ENCODE measurements around the gene CTR9. TPM values are rescaled to one million over a fixed set of nuclear protein-coding genes. Genes with fewer than 3 reads are reported as not detected.
A peak's percentile ranks its signal among the peaks of the same experiment; 100 is the strongest.

CTR9 gene
- total and polyA plus RNA-seq, 4 donors, result 12.5 to 33.4 (median 19.7) TPM

- H3K36me3 ChIP-seq (ENCODE audit: control insufficient read depth in 4 of 4, insufficient read depth in 3 of 4, low read depth in 1 of 4, low read length in 3 of 4), result peaks cover 24 to 57% (median 52%) of the 10 kb centered on the region in 4 donors
Observed at GRCh38 chr11:10774811-10775210, 23.8 kb downstream of the CTR9 start.

DNA sequence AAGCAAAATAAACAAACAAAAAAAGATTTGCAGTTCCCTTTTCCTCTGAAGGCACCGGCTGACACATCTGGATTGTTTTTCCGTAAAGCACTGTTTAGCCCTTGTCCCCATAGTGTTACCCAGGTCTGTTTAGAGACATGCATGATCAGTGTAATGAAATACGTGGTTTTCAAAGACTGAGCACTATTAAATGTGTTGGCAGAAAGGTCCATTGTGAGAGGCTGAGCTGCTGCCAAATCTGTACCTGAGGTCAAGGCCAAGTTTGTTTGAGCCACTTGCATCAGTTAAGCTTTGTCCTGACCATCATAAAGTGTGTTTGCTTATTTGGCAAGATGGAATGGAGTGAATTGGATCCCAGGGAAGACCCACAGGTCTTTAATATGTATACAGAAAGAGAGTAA, 26.3 kb downstream of the CTR9 start:
- H3K27me3 ChIP-seq (ENCODE audit: control insufficient read depth in 4 of 4, insufficient read depth in 4 of 4, low read length in 3 of 4), result no peaks in the 10 kb centered on the region
- no peak overlapping the region for H3K27ac ChIP-seq (ENCODE audit: low read depth in 1 of 2, low read length in 2 of 2)
- TF ChIP-seq HNF4A (conservative IDR thresholded peaks at IDR 0.05), result peak; percentile 14 to 96
- TF ChIP-seq SP1 (IDR thresholded peaks at IDR 0.05), result peak; percentile 89
- peak; percentile 77 for TF ChIP-seq NR2F2 (IDR thresholded peaks at IDR 0.05)
- peak in 1 of 2 donors; percentile 19 for TF ChIP-seq RAD21 (IDR thresholded peaks at IDR 0.05)
- TF ChIP-seq REST (IDR thresholded peaks at IDR 0.05), result no peak
- peak; percentile 76 for TF ChIP-seq ATF3 (IDR thresholded peaks at IDR 0.05)
- no peak for TF ChIP-seq TAF1 (conservative IDR thresholded peaks at IDR 0.05)
- peak; percentile 18 to 91 for TF ChIP-seq RXRA (IDR thresholded peaks at IDR 0.05)
- peak; percentile 71 for TF ChIP-seq HNF4G (IDR thresholded peaks at IDR 0.05)
- TF ChIP-seq JUND (IDR thresholded peaks at IDR 0.05), result peak in 1 of 2 donors; percentile 86
- H3K9ac ChIP-seq (ENCODE audit: low read depth in 1 of 2, low read length in 2 of 2), result no peak overlapping the region
- WGBS, result 60% methylated on average over 3 of the region's 3 CpGs
- DNase-seq (ENCODE audit: low spot score), result no peak
- no peaks in the 10 kb centered on the region for H3K9me3 ChIP-seq (ENCODE audit: control insufficient read depth in 4 of 4, low read length in 3 of 4)
- H3K4me3 ChIP-seq (ENCODE audit: low read depth in 1 of 3, low read length in 3 of 3), result no peak overlapping the region
- peaks cover 21 to 57% (median 46%) of the 10 kb centered on the region in 4 donors for H3K36me3 ChIP-seq (ENCODE audit: control insufficient read depth in 4 of 4, insufficient read depth in 3 of 4, low read depth in 1 of 4, low read length in 3 of 4)
- peaks cover 1 to 13% (median 8%) of the 10 kb centered on the region in 4 donors for H3K4me1 ChIP-seq (ENCODE audit: control insufficient read depth in 4 of 4, insufficient read depth in 4 of 4, low read length in 3 of 4)

More at GRCh38 chr11:10774811-10775210, 23.8 kb downstream of the CTR9 start:
- Histone ChIP-seq H3K27ac (ENCODE audit: low read depth in 1 of 2, low read length in 2 of 2) (no peak overlapping the region), H3K9ac (ENCODE audit: low read depth in 1 of 2, low read length in 2 of 2) (no peak overlapping the region), H3K4me1 (ENCODE audit: control insufficient read depth in 4 of 4, insufficient read depth in 4 of 4, low read length in 3 of 4) (peaks cover 1 to 21% (median 10%) of the 10 kb centered on the region in 4 donors), H3K9me3 (ENCODE audit: control insufficient read depth in 4 of 4, low read length in 3 of 4) (no peaks in the 10 kb centered on the region), H3K4me3 (ENCODE audit: low read depth in 1 of 3, low read length in 3 of 3) (no peak overlapping the region), H3K27me3 (ENCODE audit: control insufficient read depth in 4 of 4, insufficient read depth in 4 of 4, low read length in 3 of 4) (no peaks in the 10 kb centered on the region)
- WGBS, result 95% methylated on average over 2 of the region's 2 CpGs
- DNase-seq (ENCODE audit: low spot score), result no peak
- TF ChIP-seq FOXA1 (IDR thresholded peaks at IDR 0.05) (no peak), CTCF (IDR thresholded peaks at IDR 0.05; ENCODE audit: low read depth, low read length, missing input control) (no peak), SP1 (IDR thresholded peaks at IDR 0.05) (no peak), JUND (IDR thresholded peaks at IDR 0.05) (no peak)

GRCh38 chr11:10777806-10778205, 26.8 kb downstream of the CTR9 start:
- Histone ChIP-seq H3K9me3 (ENCODE audit: control insufficient read depth in 4 of 4, low read length in 3 of 4) (no peaks in the 10 kb centered on the region), H3K9ac (ENCODE audit: low read depth in 1 of 2, low read length in 2 of 2) (no peak overlapping the region), H3K4me3 (ENCODE audit: low read depth in 1 of 3, low read length in 3 of 3) (no peak overlapping the region), H3K27me3 (ENCODE audit: control insufficient read depth in 4 of 4, insufficient read depth in 4 of 4, low read length in 3 of 4) (no peaks in the 10 kb centered on the region), H3K27ac (ENCODE audit: low read depth in 1 of 2, low read length in 2 of 2) (no peak overlapping the region), H3K4me1 (ENCODE audit: control insufficient read depth in 4 of 4, insufficient read depth in 4 of 4, low read length in 3 of 4) (peaks cover 1 to 13% (median 8%) of the 10 kb centered on the region in 4 donors), H3K36me3 (ENCODE audit: control insufficient read depth in 4 of 4, insufficient read depth in 3 of 4, low read depth in 1 of 4, low read length in 3 of 4) (peaks cover 19 to 53% (median 45%) of the 10 kb centered on the region in 4 donors)
- WGBS, result 71% methylated on average over 6 of the region's 6 CpGs
- DNase-seq (ENCODE audit: low spot score), result no peak
- TF ChIP-seq RAD21 (IDR thresholded peaks at IDR 0.05), result no peak
- no peak for TF ChIP-seq MAX (IDR thresholded peaks at IDR 0.05)
- TF ChIP-seq YY1 (IDR thresholded peaks at IDR 0.05), result no peak
- no peak for TF ChIP-seq REST (IDR thresholded peaks at IDR 0.05)
- TF ChIP-seq SP1 (IDR thresholded peaks at IDR 0.05), result peak; percentile 26
- TF ChIP-seq EGR1 (IDR thresholded peaks at IDR 0.05; ENCODE audit: low read depth in 2 of 2), result no peak

All from liver (tissue), 9 donors.